SH-SY5Y (cell line): ENCODE data around the gene ERFE.

Experiments
- GATA2 ChIP-seq: IDR thresholded peaks from 2 replicates; pipeline ENCODE4 v1.6.1; 2011; ENCODE audit warnings: mild to moderate bottlenecking, low read depth, low read length
- GATA3 ChIP-seq: IDR thresholded peaks from 2 replicates; pipeline ENCODE4 v1.6.1; 2011; ENCODE audit warnings: low read depth, mild to moderate bottlenecking, low read length, moderate library complexity

GRCh38 chr2:238158509-238159070 is at the start of gene ERFE:
- TF ChIP-seq GATA2 (no peak), GATA3 (no peak)
